Vagina (tissue), 1 donor: ENCODE results near the gene ZFP69. TPM values are rescaled to one million over a fixed set of nuclear protein-coding genes. Genes with fewer than 3 reads are reported as not detected.

Experiments used
- total RNA-seq: library from RNA; depleted of rRNA; stranded (reverse); fragments of >200 nt; gene quantifications from one replicate; pipeline ENCODE4 v1.2.3, GENCODE V29; 2016

ZFP69 gene
- total RNA-seq, 1 donor from 2014 or later: 4.9 TPM

Other genes starting within 250 kb of the ZFP69 start
- not detected for gene TMCO2, start 229.4 kb upstream of the ZFP69 start, total RNA-seq
- gene ZMPSTE24, start 219.1 kb upstream of the ZFP69 start, total RNA-seq: 25.5 TPM
- 7.1 TPM for gene COL9A2, start 160.0 kb upstream of the ZFP69 start, total RNA-seq
- 24.8 TPM for gene SMAP2, start 103.6 kb upstream of the ZFP69 start, total RNA-seq
- 1.2 TPM for gene ZFP69B, start 26.8 kb upstream of the ZFP69 start, total RNA-seq
- 3.4 TPM for gene EXO5, start 31.5 kb downstream of the ZFP69 start, total RNA-seq
- 1.2 TPM for gene ZNF684, start 54.3 kb downstream of the ZFP69 start, total RNA-seq
- gene RIMS3, start 188.4 kb downstream of the ZFP69 start, total RNA-seq: 4.7 TPM
- gene NFYC, start 214.4 kb downstream of the ZFP69 start, total RNA-seq: 61.6 TPM